GM12864 (cell line): ENCODE data around the gene TPM4.

Source experiments
- DNase-seq: peaks from one replicate; pipeline ENCODE4 v3.0.0-alpha.2; 2011; ENCODE audit warnings: low read depth
- H3K4me3 ChIP-seq: 2 replicates; pipeline ENCODE4 v1.5.1; 2011; ENCODE audit warnings: mild to moderate bottlenecking, low read depth, low read length, control low read depth
- CTCF ChIP-seq: IDR thresholded peaks from 2 replicates; pipeline ENCODE4 v1.5.1; 2011; ENCODE audit warnings: low read depth, mild to moderate bottlenecking, moderate library complexity, low read length, control low read depth, inconsistent platforms; ENCODE audit errors: missing control alignments

TPM4 gene

GRCh38 chr19:16036941-16037340 lies 39.4 kb upstream of the TPM4 start:
- no peak overlapping the region for H3K4me3 ChIP-seq
- DNase-seq = no peak
- TF ChIP-seq CTCF = no peak

- no peak for DNase-seq
- TF ChIP-seq CTCF = no peak
- no peak overlapping the region for H3K4me3 ChIP-seq
These were observed 38.7 kb upstream of the TPM4 start for GRCh38 chr19:16037424-16038195.

- no peak for DNase-seq
- TF ChIP-seq CTCF = no peak
- H3K4me3 ChIP-seq = no peak overlapping the region
These were observed 38.0 kb upstream of the TPM4 start for GRCh38 chr19:16038196-16038695.

- no peak for DNase-seq
- no peak overlapping the region for H3K4me3 ChIP-seq
- TF ChIP-seq CTCF = no peak
These were observed 37.2 kb upstream of the TPM4 start for GRCh38 chr19:16039081-16039480.

GRCh38 chr19:16039545-16039944 lies 36.8 kb upstream of the TPM4 start:
- TF ChIP-seq CTCF = no peak
- H3K4me3 ChIP-seq = no peak overlapping the region
- no peak for DNase-seq

- DNase-seq = no peak
- H3K4me3 ChIP-seq = no peak overlapping the region
- TF ChIP-seq CTCF = no peak
These were observed 35.7 kb upstream of the TPM4 start for GRCh38 chr19:16040642-16041041.
